CD8-positive, alpha-beta memory T cell (primary cell): ENCODE data around the gene TENM3. TPM values are rescaled to one million over a fixed set of nuclear protein-coding genes. Genes with fewer than 3 reads are reported as not detected.

Source experiments
- CTCF ChIA-PET: fragments of 350-600 bp; sonication (Branson Sonifier 250); formaldehyde crosslinking; loops from one replicate; lab custom pipeline; 2021; ENCODE audit warnings: antibody characterized with exemption; lab: Charles Lee
- POLR2A ChIA-PET: fragments of 350-600 bp; sonication (Branson Sonifier 250); formaldehyde crosslinking; loops from one replicate; lab custom pipeline; 2021; ENCODE audit warnings: antibody characterized with exemption; lab: Charles Lee
- DNase-seq, 5 donors: peaks; one replicate each; pipeline versions ENCODE4 v3.0.0 to v3.0.0-alpha.2; 2020 to 2022; ENCODE audit warnings: mixed read lengths in 1 of 5
- H3K27ac ChIP-seq: one replicate; pipeline ENCODE4 v1.7.0; 2013; ENCODE audit warnings: low read depth, mild to moderate bottlenecking, low read length, moderate library complexity
- H3K27me3 ChIP-seq: 2 replicates; pipeline ENCODE4 v1.7.0; 2013; ENCODE audit warnings: low read length, mild to moderate bottlenecking; ENCODE audit not compliant: insufficient read depth, poor library complexity, severe bottlenecking
- H3K36me3 ChIP-seq: 2 replicates; pipeline ENCODE4 v1.7.0; 2013; ENCODE audit warnings: mild to moderate bottlenecking, low read length, moderate library complexity; ENCODE audit not compliant: insufficient read depth
- H3K4me1 ChIP-seq: 2 replicates; pipeline ENCODE4 v1.7.0; 2013; ENCODE audit warnings: mild to moderate bottlenecking, low read length, moderate library complexity; ENCODE audit not compliant: insufficient read depth
- H3K4me3 ChIP-seq: 2 replicates; pipeline ENCODE4 v1.7.0; 2013; ENCODE audit warnings: mild to moderate bottlenecking, low read length
- H3K9me3 ChIP-seq: 2 replicates; pipeline ENCODE4 v1.7.0; 2013; ENCODE audit warnings: mild to moderate bottlenecking, low read length
- H3K27ac Mint-ChIP-seq, 8 donors: one replicate each; pipeline ENCODE4 v1.8.0; 2020 to 2021; ENCODE audit warnings: mixed read lengths in 8 of 8, mild to moderate bottlenecking in 6 of 8, inconsistent platforms in 3 of 8, moderate library complexity in 3 of 8
- H3K27me3 Mint-ChIP-seq, 2 donors: one replicate each; pipeline ENCODE4 v1.8.0; 2020 to 2021; ENCODE audit warnings: mixed read lengths in 2 of 2, mild to moderate bottlenecking in 1 of 2, moderate library complexity in 1 of 2
- H3K36me3 Mint-ChIP-seq, 3 donors: one replicate each; pipeline ENCODE4 v1.8.0; 2020 to 2021; ENCODE audit warnings: mixed read lengths in 3 of 3, inconsistent platforms in 1 of 3, mild to moderate bottlenecking in 1 of 3
- H3K4me1 Mint-ChIP-seq, 3 donors: one replicate each; pipeline ENCODE4 v1.8.0; 2020 to 2021; ENCODE audit warnings: mixed read lengths in 3 of 3, inconsistent platforms in 1 of 3, mild to moderate bottlenecking in 1 of 3
- H3K4me3 Mint-ChIP-seq, 7 donors: one replicate each; pipeline ENCODE4 v1.8.0; 2020 to 2021; ENCODE audit warnings: mixed read lengths in 7 of 7, mild to moderate bottlenecking in 6 of 7, moderate library complexity in 4 of 7, inconsistent platforms in 2 of 7
- H3K9me3 Mint-ChIP-seq, 5 donors: one replicate each; pipeline ENCODE4 v1.8.0; 2020 to 2022; ENCODE audit warnings: mixed read lengths in 5 of 5, mild to moderate bottlenecking in 3 of 5, moderate library complexity in 2 of 5, inconsistent platforms in 1 of 5
- polyA plus RNA-seq: library from polyadenylated mRNA; unstranded; fragments of 300-500 nt; fragmentation: Illumina TruSeq; gene quantifications from one replicate; pipeline ENCODE4 v1.2.3, GENCODE V29; 2021
- total RNA-seq, 2 experiments: library from RNA; stranded (reverse); gene quantifications; one replicate each; pipeline ENCODE4 v1.2.3, GENCODE V29; 2021

TENM3 gene
- total and polyA plus RNA-seq, 3 experiments from 2014 or later = not detected

- H3K4me3 ChIP-seq = no peak overlapping the region
- POLR2A ChIA-PET = no interaction called here
- H3K4me1 Mint-ChIP-seq = no peaks in the 10 kb centered on the region
- H3K4me3 Mint-ChIP-seq = no peak overlapping the region
- CTCF ChIA-PET = no interaction called here
- H3K4me1 ChIP-seq = no peaks in the 10 kb centered on the region
- no peak for DNase-seq
- peaks cover 0 to 10% (median 5%) of the 10 kb centered on the region in 5 donors for H3K9me3 Mint-ChIP-seq
- H3K36me3 Mint-ChIP-seq = no peaks in the 10 kb centered on the region
- H3K27me3 Mint-ChIP-seq = no peaks in the 10 kb centered on the region
- no peaks in the 10 kb centered on the region for H3K9me3 ChIP-seq
- no peak overlapping the region for H3K27ac ChIP-seq
- H3K27me3 ChIP-seq = no peaks in the 10 kb centered on the region
- no peaks in the 10 kb centered on the region for H3K36me3 ChIP-seq
- no peak overlapping the region for H3K27ac Mint-ChIP-seq
Observed at GRCh38 chr4:182303847-182304246, 60.6 kb downstream of the TENM3 start.

- no peaks in the 10 kb centered on the region for H3K9me3 ChIP-seq
- CTCF ChIA-PET = no interaction called here
- no peaks in the 10 kb centered on the region for H3K27me3 ChIP-seq
- Mint-ChIP-seq H3K4me1 (no peaks in the 10 kb centered on the region), H3K27ac (no peak overlapping the region), H3K36me3 (no peaks in the 10 kb centered on the region), H3K9me3 (peaks cover 0 to 12% (median 0%) of the 10 kb centered on the region in 5 donors), H3K4me3 (no peak overlapping the region), H3K27me3 (no peaks in the 10 kb centered on the region)
- H3K27ac ChIP-seq = no peak overlapping the region
- POLR2A ChIA-PET = no interaction called here
- no peaks in the 10 kb centered on the region for H3K4me1 ChIP-seq
- no peaks in the 10 kb centered on the region for H3K36me3 ChIP-seq
- no peak for DNase-seq
- H3K4me3 ChIP-seq = no peak overlapping the region
Observed at GRCh38 chr4:182306792-182307507, 63.7 kb downstream of the TENM3 start.

DNA sequence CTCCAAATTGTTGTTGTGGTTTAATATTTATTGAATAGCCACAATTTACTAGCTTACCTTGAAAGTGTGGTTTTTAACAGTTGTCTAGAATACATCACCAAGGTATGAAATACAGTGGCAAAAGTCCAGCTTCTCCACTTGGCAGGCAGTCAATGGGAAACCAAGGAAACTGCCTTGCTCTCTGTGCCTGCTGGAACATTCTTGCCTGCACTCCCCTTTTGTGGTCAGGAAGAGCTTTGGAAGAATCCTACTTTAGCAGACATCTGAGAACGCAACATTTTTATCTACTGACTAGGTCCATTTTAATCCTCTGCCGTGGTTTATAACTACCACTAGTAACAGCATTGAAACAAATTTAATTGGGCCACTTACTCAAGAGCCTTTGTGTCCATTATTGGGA lies 64.5 kb downstream of the TENM3 start:
- no peaks in the 10 kb centered on the region for H3K4me1 ChIP-seq
- H3K27me3 ChIP-seq = no peaks in the 10 kb centered on the region
- no peaks in the 10 kb centered on the region for H3K4me1 Mint-ChIP-seq
- no peak overlapping the region for H3K27ac ChIP-seq
- H3K27me3 Mint-ChIP-seq = no peaks in the 10 kb centered on the region
- H3K9me3 ChIP-seq = no peaks in the 10 kb centered on the region
- H3K27ac Mint-ChIP-seq = peak overlapping the region in 1 of 8 donors; percentile 79
- peaks cover 0 to 12% (median 0%) of the 10 kb centered on the region in 5 donors for H3K9me3 Mint-ChIP-seq
- ChIA-PET POLR2A (no interaction called here), CTCF (no interaction called here)
- H3K4me3 Mint-ChIP-seq = no peak overlapping the region
- H3K36me3 ChIP-seq = no peaks in the 10 kb centered on the region
- no peak for DNase-seq
- no peaks in the 10 kb centered on the region for H3K36me3 Mint-ChIP-seq
- no peak overlapping the region for H3K4me3 ChIP-seq

- no peak for DNase-seq
- H3K4me1 Mint-ChIP-seq = no peaks in the 10 kb centered on the region
- no peak overlapping the region for H3K27ac ChIP-seq
- no peaks in the 10 kb centered on the region for H3K27me3 Mint-ChIP-seq
- H3K36me3 Mint-ChIP-seq = no peaks in the 10 kb centered on the region
- no peaks in the 10 kb centered on the region for H3K4me1 ChIP-seq
- ChIA-PET CTCF (no interaction called here), POLR2A (no interaction called here)
- H3K27me3 ChIP-seq = no peaks in the 10 kb centered on the region
- H3K36me3 ChIP-seq = no peaks in the 10 kb centered on the region
- peaks cover 5 to 15% (median 9%) of the 10 kb centered on the region in 5 donors for H3K9me3 Mint-ChIP-seq
- no peaks in the 10 kb centered on the region for H3K9me3 ChIP-seq
- H3K4me3 ChIP-seq = no peak overlapping the region
- H3K4me3 Mint-ChIP-seq = no peak overlapping the region
- no peak overlapping the region for H3K27ac Mint-ChIP-seq
Observed at GRCh38 chr4:182309877-182310276, 66.7 kb downstream of the TENM3 start.

DNA sequence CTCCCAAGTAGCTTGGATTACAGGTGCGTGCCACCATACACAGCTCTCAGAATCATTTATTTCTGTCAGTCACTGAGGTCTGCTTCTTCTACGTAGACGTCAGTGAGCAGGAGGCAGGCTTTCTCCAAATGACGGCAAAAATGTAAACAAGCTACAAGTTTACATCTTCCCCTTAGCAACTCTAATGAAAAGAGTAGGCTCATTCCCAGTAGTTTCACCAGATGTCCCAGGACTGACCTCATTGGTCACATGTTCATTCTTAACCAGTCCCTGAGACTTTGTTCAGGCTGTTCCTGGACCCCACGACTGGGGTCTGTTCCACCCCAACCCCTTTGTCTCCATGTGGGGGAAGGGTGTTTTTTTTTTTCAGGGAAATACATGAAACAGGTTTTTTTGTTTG lies 67.1 kb downstream of the TENM3 start:
- H3K27me3 ChIP-seq = no peaks in the 10 kb centered on the region
- Mint-ChIP-seq H3K4me3 (no peak overlapping the region), H3K4me1 (no peaks in the 10 kb centered on the region), H3K36me3 (no peaks in the 10 kb centered on the region), H3K27me3 (no peaks in the 10 kb centered on the region), H3K9me3 (peaks cover 6 to 18% (median 10%) of the 10 kb centered on the region in 5 donors), H3K27ac (no peak overlapping the region)
- H3K4me3 ChIP-seq = no peak overlapping the region
- no peaks in the 10 kb centered on the region for H3K9me3 ChIP-seq
- no peak overlapping the region for H3K27ac ChIP-seq
- H3K36me3 ChIP-seq = no peaks in the 10 kb centered on the region
- no peak for DNase-seq
- ChIA-PET POLR2A (no interaction called here), CTCF (no interaction called here)
- no peaks in the 10 kb centered on the region for H3K4me1 ChIP-seq

GRCh38 chr4:182310962-182311361 lies 67.8 kb downstream of the TENM3 start:
- Histone ChIP-seq H3K27me3 (no peaks in the 10 kb centered on the region), H3K4me3 (no peak overlapping the region), H3K27ac (no peak overlapping the region), H3K9me3 (no peaks in the 10 kb centered on the region), H3K36me3 (no peaks in the 10 kb centered on the region), H3K4me1 (no peaks in the 10 kb centered on the region)
- DNase-seq = no peak
- no peak overlapping the region for H3K4me3 Mint-ChIP-seq
- no peak overlapping the region for H3K27ac Mint-ChIP-seq
- H3K27me3 Mint-ChIP-seq = no peaks in the 10 kb centered on the region
- peaks cover 13 to 24% (median 14%) of the 10 kb centered on the region in 5 donors for H3K9me3 Mint-ChIP-seq
- H3K36me3 Mint-ChIP-seq = no peaks in the 10 kb centered on the region
- CTCF ChIA-PET = no interaction called here
- H3K4me1 Mint-ChIP-seq = no peaks in the 10 kb centered on the region
- POLR2A ChIA-PET = no interaction called here

DNA sequence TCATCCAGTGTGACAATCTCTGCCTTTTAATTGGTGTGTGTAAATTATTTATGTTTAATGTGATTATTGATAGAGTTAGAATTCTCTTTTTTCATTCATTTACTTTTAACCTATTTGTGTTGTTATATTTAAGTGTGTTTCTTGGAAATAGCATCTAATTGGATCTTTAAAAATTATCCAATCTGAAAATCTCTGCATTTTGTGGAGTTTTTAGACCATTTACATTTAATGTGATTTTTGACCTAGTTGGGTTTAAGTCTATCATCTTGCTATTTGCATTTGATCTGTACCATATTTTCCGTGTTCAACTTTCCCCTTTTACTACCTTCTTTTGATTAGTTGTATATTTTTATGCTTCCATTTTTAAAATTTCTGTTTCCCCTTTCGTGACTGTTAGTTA lies 71.3 kb downstream of the TENM3 start:
- POLR2A ChIA-PET = no interaction called here
- Histone ChIP-seq H3K27ac (no peak overlapping the region), H3K4me1 (no peaks in the 10 kb centered on the region), H3K27me3 (no peaks in the 10 kb centered on the region), H3K36me3 (no peaks in the 10 kb centered on the region), H3K9me3 (no peaks in the 10 kb centered on the region), H3K4me3 (no peak overlapping the region)
- Mint-ChIP-seq H3K36me3 (no peaks in the 10 kb centered on the region), H3K27me3 (no peaks in the 10 kb centered on the region), H3K4me3 (no peak overlapping the region), H3K27ac (no peak overlapping the region), H3K9me3 (peaks cover 15 to 25% (median 17%) of the 10 kb centered on the region in 5 donors), H3K4me1 (no peaks in the 10 kb centered on the region)
- no peak for DNase-seq
- CTCF ChIA-PET = no interaction called here

DNA sequence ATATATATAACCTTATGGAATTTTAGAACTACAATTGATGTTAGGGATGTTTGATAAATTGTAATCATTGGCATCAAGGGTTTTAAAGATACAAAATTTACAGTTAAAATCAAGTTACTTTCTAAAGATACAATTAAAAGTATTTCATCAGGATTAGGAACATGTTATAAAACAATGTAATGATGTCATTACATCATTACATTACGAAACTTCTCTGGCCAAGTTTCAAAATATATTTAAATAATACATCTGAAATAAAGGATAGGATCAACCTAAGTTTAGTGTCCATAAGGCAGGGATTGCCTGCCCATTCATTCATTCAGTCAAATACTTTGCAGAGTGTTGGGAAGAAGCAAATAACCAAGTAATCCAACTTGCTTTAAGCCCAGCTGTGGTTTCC lies 75.1 kb downstream of the TENM3 start:
- no peaks in the 10 kb centered on the region for H3K36me3 ChIP-seq
- ChIA-PET POLR2A (no interaction called here), CTCF (no interaction called here)
- Mint-ChIP-seq H3K9me3 (peaks cover 17 to 29% (median 20%) of the 10 kb centered on the region in 5 donors), H3K36me3 (no peaks in the 10 kb centered on the region), H3K27me3 (no peaks in the 10 kb centered on the region), H3K4me1 (no peaks in the 10 kb centered on the region), H3K4me3 (no peak overlapping the region), H3K27ac (no peak overlapping the region)
- DNase-seq = no peak
- no peaks in the 10 kb centered on the region for H3K27me3 ChIP-seq
- no peaks in the 10 kb centered on the region for H3K4me1 ChIP-seq
- no peak overlapping the region for H3K4me3 ChIP-seq
- H3K27ac ChIP-seq = no peak overlapping the region
- no peaks in the 10 kb centered on the region for H3K9me3 ChIP-seq
